C4-2B (cell line): ENCODE results near the gene CASP10.

ENCODE experiments used
- ZFX ChIP-seq: fragments of 450-650 bp; IDR thresholded peaks from 2 replicates; pipeline ENCODE4 v1.6.1; 2017
- TF ChIP-seq, protein P1 (sequence below): fragments of 450-650 bp; conservative IDR thresholded peaks from 2 replicates; pipeline ENCODE4 v1.5.1; 2017; ENCODE audit warnings: mild to moderate bottlenecking

- TF ChIP-seq, protein P1, sequence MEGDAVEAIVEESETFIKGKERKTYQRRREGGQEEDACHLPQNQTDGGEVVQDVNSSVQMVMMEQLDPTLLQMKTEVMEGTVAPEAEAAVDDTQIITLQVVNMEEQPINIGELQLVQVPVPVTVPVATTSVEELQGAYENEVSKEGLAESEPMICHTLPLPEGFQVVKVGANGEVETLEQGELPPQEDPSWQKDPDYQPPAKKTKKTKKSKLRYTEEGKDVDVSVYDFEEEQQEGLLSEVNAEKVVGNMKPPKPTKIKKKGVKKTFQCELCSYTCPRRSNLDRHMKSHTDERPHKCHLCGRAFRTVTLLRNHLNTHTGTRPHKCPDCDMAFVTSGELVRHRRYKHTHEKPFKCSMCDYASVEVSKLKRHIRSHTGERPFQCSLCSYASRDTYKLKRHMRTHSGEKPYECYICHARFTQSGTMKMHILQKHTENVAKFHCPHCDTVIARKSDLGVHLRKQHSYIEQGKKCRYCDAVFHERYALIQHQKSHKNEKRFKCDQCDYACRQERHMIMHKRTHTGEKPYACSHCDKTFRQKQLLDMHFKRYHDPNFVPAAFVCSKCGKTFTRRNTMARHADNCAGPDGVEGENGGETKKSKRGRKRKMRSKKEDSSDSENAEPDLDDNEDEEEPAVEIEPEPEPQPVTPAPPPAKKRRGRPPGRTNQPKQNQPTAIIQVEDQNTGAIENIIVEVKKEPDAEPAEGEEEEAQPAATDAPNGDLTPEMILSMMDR = no peak
- TF ChIP-seq ZFX = no peak
These were observed 18.4 kb downstream of the CASP10 start for GRCh38 chr2:201201371-201201770.
